ENCODE measurements around the gene SLMAP.

DNA sequence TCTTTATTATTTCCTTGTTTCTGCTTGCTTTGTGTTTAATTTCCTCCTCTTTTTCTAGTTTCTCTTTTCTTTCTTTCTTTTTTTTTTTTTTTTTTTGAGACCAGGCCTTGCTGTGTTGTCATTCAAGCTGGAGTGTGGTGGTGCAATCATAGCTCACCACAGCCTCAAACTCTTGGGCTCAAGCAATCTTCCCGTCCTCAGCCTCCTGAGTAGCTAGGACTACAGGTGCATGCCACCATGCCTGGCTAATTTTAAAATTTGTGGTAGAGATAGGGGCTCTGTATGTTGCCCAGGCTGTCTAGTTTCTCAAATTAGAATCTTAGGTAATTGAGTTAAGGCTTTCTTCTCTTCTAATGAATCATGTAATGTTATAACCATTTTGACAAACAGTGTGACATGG lies 22.4 kb downstream of the SLMAP start:
- no peak for TF ChIP-seq CTCF (IDR thresholded peaks at IDR 0.05)
- no peak for TF ChIP-seq POLR2A (IDR thresholded peaks at IDR 0.05)
